SHP77 (cell line): ENCODE measurements around the gene BCR.

Source experiments
- DNase-seq, 2 experiments: peaks; one replicate each; lab custom pipeline; 2025; lab: John Stamatoyannopoulos, UW

Gene BCR

DNA sequence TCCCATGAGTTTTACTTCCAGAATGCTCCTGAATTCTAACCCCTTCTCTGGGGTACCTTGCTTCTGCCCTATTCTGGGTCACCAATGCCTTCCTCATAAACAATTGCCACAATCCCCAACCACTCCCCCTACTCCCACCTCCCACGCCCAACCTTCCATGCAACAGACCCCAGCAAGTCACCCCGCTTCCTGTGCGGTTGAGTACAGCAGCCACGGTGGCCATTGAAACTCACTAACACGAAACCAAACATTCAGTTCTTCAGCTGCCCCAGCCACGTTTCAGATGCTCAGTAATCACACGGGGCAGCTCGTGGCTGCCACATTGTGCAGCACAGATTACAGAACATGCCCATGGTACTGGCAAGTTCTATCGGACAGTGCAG, 3.7 kb upstream of the BCR start:
- DNase-seq, result no peak

- no peak for DNase-seq
Measured at GRCh38 chr22:23177197-23177596, 3.1 kb upstream of the BCR start.

DNA sequence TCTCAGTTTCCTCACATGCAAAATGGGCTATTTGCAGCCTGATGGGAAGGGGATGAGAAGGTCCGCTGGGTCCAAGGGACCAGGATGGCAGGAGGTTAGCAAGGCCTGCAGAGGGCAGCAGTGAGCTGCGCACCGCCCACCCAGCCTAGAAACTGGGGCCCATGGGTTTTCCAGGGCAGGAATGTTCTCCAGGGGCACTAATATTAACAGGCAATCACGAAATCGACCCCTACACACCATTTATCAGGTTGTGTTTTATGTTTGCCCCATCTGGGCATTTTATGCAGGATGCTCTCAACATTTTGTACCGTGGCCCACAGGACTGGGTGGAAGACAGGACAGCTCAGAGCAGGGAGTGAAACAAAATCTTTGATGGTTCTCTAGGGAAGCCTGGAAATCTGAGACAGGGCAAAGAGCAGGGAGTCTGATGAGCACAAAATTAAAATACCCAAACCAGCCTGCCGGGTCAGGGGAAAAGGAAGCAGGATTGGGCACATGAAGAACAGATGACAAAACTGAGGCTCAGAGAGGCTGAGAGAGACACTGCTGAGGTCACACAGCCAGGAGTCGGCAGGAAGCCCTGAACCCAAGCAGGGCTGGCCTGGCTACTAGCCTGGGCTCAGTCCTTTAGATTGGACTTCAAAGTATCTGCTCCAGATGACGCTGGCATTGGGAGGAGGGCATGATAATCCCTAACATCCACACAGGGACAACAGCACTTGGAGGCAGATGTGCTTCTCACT, 1.6 kb upstream of the BCR start:
- DNase-seq, result peak; percentile 44 to 50

GRCh38 chr22:23179381-23180299, 669 bp upstream of the BCR start:
- peak in 1 of 2 experiments; percentile 32 for DNase-seq

DNA sequence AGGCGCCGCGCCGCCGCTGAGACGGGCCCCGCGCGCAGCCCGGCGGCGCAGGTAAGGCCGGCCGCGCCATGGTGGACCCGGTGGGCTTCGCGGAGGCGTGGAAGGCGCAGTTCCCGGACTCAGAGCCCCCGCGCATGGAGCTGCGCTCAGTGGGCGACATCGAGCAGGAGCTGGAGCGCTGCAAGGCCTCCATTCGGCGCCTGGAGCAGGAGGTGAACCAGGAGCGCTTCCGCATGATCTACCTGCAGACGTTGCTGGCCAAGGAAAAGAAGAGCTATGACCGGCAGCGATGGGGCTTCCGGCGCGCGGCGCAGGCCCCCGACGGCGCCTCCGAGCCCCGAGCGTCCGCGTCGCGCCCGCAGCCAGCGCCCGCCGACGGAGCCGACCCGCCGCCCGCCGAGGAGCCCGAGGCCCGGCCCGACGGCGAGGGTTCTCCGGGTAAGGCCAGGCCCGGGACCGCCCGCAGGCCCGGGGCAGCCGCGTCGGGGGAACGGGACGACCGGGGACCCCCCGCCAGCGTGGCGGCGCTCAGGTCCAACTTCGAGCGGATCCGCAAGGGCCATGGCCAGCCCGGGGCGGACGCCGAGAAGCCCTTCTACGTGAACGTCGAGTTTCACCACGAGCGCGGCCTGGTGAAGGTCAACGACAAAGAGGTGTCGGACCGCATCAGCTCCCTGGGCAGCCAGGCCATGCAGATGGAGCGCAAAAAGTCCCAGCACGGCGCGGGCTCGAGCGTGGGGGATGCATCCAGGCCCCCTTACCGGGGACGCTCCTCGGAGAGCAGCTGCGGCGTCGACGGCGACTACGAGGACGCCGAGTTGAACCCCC, 798 bp downstream of the BCR start:
- DNase-seq, result no peak

DNA sequence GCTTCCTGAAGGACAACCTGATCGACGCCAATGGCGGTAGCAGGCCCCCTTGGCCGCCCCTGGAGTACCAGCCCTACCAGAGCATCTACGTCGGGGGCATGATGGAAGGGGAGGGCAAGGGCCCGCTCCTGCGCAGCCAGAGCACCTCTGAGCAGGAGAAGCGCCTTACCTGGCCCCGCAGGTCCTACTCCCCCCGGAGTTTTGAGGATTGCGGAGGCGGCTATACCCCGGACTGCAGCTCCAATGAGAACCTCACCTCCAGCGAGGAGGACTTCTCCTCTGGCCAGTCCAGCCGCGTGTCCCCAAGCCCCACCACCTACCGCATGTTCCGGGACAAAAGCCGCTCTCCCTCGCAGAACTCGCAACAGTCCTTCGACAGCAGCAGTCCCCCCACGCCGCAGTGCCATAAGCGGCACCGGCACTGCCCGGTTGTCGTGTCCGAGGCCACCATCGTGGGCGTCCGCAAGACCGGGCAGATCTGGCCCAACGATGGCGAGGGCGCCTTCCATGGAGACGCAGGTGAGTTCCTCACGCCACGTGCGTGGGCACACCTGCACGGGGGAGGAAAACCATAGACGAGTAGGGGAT, 1.5 kb downstream of the BCR start:
- DNase-seq, result no peak

- DNase-seq, result peak in 1 of 2 experiments; percentile 23
Measured at GRCh38 chr22:23182309-23183060, 2.2 kb downstream of the BCR start.

DNA sequence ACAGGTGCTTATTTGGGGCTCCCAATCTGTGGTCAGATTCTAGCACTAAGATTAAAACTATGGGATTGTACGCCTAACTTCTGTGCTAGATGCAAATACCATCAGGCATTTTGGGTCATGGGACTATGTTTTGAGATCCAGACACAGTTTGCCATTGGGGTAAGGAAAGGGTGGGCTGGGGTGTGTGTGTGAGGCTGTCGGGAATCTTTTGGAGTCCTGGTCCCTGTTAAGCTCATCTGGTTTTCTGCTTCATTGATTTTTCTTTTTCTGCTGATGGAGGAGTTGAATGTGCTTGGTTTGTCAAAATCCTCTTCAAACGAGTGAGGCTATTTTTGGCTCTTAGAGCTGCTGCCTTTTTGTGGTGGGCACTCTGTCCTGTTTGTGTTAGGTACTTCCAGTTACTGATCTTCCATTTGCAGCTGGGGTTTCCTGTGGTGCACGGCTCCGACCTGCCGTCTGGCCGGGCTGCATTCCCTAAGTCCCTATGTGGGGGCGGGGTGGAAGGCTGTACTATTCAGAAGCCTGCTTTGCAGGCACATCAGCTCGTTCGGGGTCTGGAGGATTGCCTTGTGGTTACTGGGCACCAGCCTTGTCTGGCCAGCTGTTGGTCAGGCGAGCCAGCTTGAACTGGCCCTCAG, 2.9 kb downstream of the BCR start:
- peak; percentile 23 to 46 for DNase-seq

DNA sequence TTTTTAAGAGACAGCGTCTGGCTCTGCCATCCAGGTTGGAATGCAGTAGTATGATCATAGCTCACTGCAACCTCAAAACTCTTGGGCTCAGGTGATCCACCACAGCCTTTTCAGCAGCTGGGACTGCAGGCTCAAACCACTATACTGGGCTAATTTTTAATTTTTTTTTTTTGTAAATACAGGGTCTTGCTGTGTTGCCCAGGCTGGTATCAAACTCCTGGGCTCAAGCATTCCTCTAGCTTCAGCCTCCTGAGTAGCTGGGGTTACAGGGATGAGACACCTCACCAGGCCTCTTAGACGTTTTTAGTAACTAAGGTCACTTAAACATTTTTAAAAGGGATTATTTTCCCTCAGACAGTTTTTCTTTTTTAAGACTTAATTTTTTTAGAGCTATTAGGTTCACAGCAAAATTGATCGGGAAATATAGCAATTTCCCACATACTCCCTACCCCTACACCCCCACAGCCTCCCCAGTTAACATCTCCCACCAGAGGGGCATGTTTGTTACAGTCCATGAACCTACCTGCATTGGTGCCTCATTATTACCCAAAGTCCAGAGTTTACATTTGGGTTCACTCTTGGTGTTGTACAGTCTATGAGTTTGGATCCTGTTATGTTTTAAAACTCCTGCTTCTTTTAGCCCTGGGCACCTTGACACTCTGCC, 3.9 kb downstream of the BCR start:
- no peak for DNase-seq

GRCh38 chr22:23184764-23185113, 4.4 kb downstream of the BCR start:
- DNase-seq, result no peak

DNA sequence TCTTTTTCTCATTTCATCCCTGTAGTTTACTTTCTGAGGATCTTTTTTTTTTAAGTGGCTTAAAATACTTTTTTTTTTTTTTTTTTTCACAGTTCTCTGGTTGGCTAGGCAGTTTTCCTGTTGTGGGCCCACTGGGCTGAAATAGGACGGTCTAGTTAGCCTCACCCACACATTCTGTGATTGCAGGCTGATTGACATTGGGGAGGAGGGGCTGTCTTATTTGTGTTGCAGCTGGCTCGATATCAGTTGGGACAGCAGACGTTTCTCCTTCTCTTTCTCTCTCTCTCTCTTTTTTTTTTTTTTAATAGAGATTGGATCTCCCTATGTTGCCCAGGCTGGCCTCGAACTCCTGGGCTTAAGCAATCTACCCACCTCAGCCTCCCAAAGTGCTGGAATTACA, 6.9 kb downstream of the BCR start:
- no peak for DNase-seq

DNA sequence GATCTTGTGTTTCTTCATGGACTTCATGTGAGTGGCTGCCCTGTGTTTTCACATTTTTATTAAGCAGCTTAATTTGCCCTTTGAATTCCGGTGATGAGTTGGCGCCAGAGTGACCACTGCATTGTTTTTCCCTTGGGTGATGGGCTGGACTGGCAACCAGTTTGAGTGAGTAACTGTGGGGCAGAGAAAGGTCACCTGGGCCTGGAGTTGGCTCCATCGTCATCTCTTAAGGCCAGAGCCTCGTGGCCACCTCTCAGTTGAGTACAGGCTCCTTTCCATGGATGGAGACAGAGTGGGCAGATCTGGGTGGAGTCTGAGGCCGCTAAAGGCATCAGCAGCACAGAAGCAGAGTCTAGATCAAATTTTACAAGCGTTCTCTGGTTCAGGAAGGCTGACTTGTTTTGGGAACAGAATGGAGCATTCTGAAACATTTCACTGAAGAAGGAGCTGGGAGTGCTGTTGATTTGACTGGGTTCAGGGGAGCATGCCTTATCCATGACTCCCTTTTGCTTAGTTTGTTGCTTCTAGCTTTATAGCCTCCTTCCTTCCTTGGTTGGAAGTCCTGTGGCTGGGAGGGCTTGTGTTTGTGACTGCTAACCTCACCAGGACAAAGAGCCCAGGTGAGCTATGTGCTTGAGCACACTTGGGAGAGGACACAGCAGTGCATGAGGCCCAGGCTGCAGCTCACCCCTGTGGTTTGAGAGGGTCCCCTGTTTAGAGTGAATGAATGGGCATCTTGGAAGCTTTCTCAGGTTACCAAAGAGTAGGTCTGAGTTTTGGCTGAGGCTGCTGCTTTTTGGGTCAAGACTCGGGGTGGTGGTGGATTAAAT, 7.8 kb downstream of the BCR start:
- no peak for DNase-seq

DNA sequence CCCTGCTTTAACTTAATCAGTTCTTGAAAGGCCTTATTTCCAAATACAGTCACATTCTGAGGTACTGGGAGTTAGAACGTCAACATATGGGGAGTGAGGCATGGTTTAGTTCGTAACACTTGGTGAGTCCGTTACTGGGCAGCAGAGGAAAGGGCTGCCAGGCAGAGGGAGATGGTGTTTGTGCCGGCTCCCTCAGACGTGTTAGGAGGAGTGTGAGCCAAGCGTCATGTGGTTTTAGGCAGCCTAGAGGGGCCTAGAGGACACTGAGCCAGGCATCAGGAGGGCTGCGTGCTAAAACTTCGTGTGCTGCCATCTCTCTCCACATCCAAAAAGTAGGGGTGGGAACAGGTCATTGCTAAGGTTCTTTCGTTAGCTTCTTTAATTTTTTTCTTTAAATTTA, 10.2 kb downstream of the BCR start:
- DNase-seq, result no peak

GRCh38 chr22:23192133-23192532, 11.8 kb downstream of the BCR start:
- DNase-seq, result peak in 1 of 2 experiments; percentile 35

GRCh38 chr22:23192558-23192957, 12.2 kb downstream of the BCR start:
- DNase-seq, result no peak

- DNase-seq, result no peak
Measured at GRCh38 chr22:23193196-23193827, 13.0 kb downstream of the BCR start.

- no peak for DNase-seq
Measured at GRCh38 chr22:23193882-23194281, 13.6 kb downstream of the BCR start.

DNA sequence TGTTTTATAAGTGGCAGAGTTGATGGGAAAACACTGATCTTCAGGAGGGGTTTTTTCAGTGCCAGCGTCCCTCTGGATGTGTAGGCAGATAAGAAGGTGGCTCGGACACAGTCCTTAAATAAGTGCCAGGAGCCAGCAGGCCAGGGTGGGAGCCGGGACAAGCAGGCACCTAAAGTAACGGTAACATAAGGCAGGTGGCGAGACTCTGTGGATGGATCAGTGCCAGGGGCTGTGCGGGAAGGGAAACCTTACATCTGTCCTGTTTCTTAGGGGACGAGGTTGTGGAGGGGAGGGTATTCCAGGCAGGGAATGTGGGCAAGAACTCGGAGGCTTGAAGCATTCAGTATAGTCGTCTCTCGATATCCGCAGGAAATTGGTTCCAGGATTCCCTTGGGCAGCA, 15.9 kb downstream of the BCR start:
- DNase-seq, result peak in 1 of 2 experiments; percentile 46

DNA sequence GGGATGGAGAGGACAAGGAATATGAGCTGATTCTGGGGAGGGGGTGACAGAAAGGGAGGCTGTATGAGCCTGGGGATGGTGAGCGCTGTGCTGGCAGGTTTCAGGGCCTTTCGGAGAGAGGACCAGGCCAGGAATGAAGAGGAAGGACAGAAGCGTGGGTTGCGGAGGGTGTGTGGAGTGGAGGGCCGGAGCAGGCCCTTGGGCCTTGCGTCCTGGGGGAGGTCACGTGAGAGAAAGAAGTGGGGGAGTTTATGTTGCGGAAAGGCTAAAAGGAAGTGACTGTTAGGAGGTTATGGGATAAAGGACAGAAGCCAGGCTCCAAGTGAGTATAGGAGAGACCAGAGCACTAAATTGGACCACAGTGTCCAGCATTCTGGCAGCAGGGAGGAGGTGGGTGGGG, 17.5 kb downstream of the BCR start:
- DNase-seq, result no peak
